Smooth muscle cell (in vitro differentiated cells): Measurements from ENCODE around the gene CLDN20. TPM values are rescaled to one million over a fixed set of nuclear protein-coding genes. Genes with fewer than 3 reads are reported as not detected.
A peak's percentile ranks its signal among the peaks of the same experiment; 100 is the strongest.

Experiments
- DNase-seq: peaks from one replicate; lab custom pipeline; 2025; ENCODE audit not compliant: unreplicated experiment; lab: John Stamatoyannopoulos, UW
- H2AFZ ChIP-seq: fragments of 200-600 bp; sonication (generic); 2 replicates; pipeline ENCODE4 v1.6.0; 2016; ENCODE audit warnings: antibody characterized with exemption, low read depth, mild to moderate bottlenecking
- H3F3A ChIP-seq: fragments of 200-600 bp; sonication (generic); 2 replicates; pipeline ENCODE4 v1.6.0; 2017; ENCODE audit warnings: antibody characterized with exemption, low read depth
- H3K27ac ChIP-seq: fragments of 200-600 bp; sonication (generic); 2 replicates; pipeline ENCODE4 v1.5.1; 2016; ENCODE audit warnings: low read depth, mild to moderate bottlenecking
- H3K27me3 ChIP-seq: fragments of 200-600 bp; sonication (generic); 2 replicates; pipeline ENCODE4 v1.6.1; 2016; ENCODE audit warnings: low read depth, mild to moderate bottlenecking
- H3K36me3 ChIP-seq: fragments of 200-600 bp; sonication (generic); 2 replicates; pipeline ENCODE4 v1.5.1; 2016; ENCODE audit warnings: low read depth
- H3K4me1 ChIP-seq: fragments of 200-600 bp; sonication (generic); 2 replicates; pipeline ENCODE4 v1.5.1; 2016; ENCODE audit warnings: low read depth
- H3K4me2 ChIP-seq: fragments of 200-600 bp; sonication (generic); 2 replicates; pipeline ENCODE4 v1.6.0; 2016; ENCODE audit warnings: mild to moderate bottlenecking
- H3K4me3 ChIP-seq: fragments of 200-600 bp; sonication (generic); 2 replicates; pipeline ENCODE4 v1.5.1; 2016; ENCODE audit warnings: mild to moderate bottlenecking
- H3K79me2 ChIP-seq: fragments of 200-600 bp; sonication (generic); 2 replicates; pipeline ENCODE4 v1.6.0; 2016; ENCODE audit warnings: low read depth, mild to moderate bottlenecking
- H3K9ac ChIP-seq: fragments of 200-600 bp; sonication (generic); 2 replicates; pipeline ENCODE4 v1.6.0; 2016; ENCODE audit warnings: low read depth
- H3K9me3 ChIP-seq: fragments of 200-600 bp; sonication (generic); replicated peaks from 2 replicates; pipeline ENCODE4 v1.5.1; 2016; ENCODE audit warnings: low read depth
- H4K20me1 ChIP-seq: fragments of 200-600 bp; sonication (generic); 2 replicates; pipeline ENCODE4 v1.6.0; 2016; ENCODE audit warnings: low read depth
- CTCF ChIP-seq: fragments of 200-600 bp; sonication (generic); IDR thresholded peaks from 2 replicates; pipeline ENCODE4 v1.5.1; 2017; ENCODE audit warnings: borderline replicate concordance, mild to moderate bottlenecking, antibody characterized with exemption; ENCODE audit not compliant: insufficient read depth, poor library complexity, severe bottlenecking
- WGBS: methylation state at CpG from one replicate; pipeline ENCODE4 v1.1.7; 2016; ENCODE audit warnings: low lambda C conversion rate; 5-methylcytosine and 5-hydroxymethylcytosine counted together
- polyA plus RNA-seq: library from polyadenylated mRNA; unstranded; fragments of >200 nt; fragmentation: Nextera tagmentation; extraction: Ambion mirVana; gene quantifications from 2 replicates; pipeline ENCODE4 v1.2.1, GENCODE V29; 2016
- total RNA-seq: library from RNA; depleted of rRNA; stranded (reverse); fragments of >200 nt; gene quantifications from 2 replicates; pipeline ENCODE4 v1.2.3, GENCODE V29; 2014

The CLDN20 gene
- total and polyA plus RNA-seq, 2 experiments from 2014 or later, result not detected

GRCh38 chr6:155246825-155247224 is 17.0 kb upstream of the CLDN20 start:
- Histone ChIP-seq H3K27me3 (no peaks in the 10 kb centered on the region), H4K20me1 (no peaks in the 10 kb centered on the region), H2AFZ (no peak overlapping the region), H3F3A (peaks cover 12% of the 10 kb centered on the region), H3K9ac (no peak overlapping the region), H3K4me3 (no peak overlapping the region), H3K9me3 (no peaks in the 10 kb centered on the region), H3K79me2 (no peaks in the 10 kb centered on the region), H3K4me2 (peak overlapping the region; percentile 26), H3K27ac (peak overlapping the region; percentile 90), H3K36me3 (no peaks in the 10 kb centered on the region), H3K4me1 (no peaks in the 10 kb centered on the region)
- no peak for DNase-seq
- no peak for TF ChIP-seq CTCF
- WGBS, result 94% methylated on average over 2 of the region's 2 CpGs

GRCh38 chr6:155247618-155248007 is 16.2 kb upstream of the CLDN20 start:
- H3K79me2 ChIP-seq, result no peaks in the 10 kb centered on the region
- H3K27me3 ChIP-seq, result no peaks in the 10 kb centered on the region
- H3K4me3 ChIP-seq, result no peak overlapping the region
- no peaks in the 10 kb centered on the region for H3K36me3 ChIP-seq
- TF ChIP-seq CTCF, result no peak
- H3K9ac ChIP-seq, result peak overlapping the region; percentile 71
- no peaks in the 10 kb centered on the region for H3K9me3 ChIP-seq
- no peak overlapping the region for H2AFZ ChIP-seq
- H3F3A ChIP-seq, result peaks cover 12% of the 10 kb centered on the region
- H4K20me1 ChIP-seq, result no peaks in the 10 kb centered on the region
- WGBS, result 31% methylated on average over 5 of the region's 5 CpGs
- H3K4me1 ChIP-seq, result no peaks in the 10 kb centered on the region
- no peak for DNase-seq
- peak overlapping the region; percentile 73 for H3K4me2 ChIP-seq
- H3K27ac ChIP-seq, result peak overlapping the region; percentile 90

- peak; percentile 7 for DNase-seq
- peak overlapping the region; percentile 71 for H3K9ac ChIP-seq
- no peaks in the 10 kb centered on the region for H4K20me1 ChIP-seq
- no peaks in the 10 kb centered on the region for H3K27me3 ChIP-seq
- peak; percentile 67 for TF ChIP-seq CTCF
- WGBS, result 67% methylated on average over 30 of the region's 30 CpGs
- H2AFZ ChIP-seq, result no peak overlapping the region
- H3K4me1 ChIP-seq, result peaks cover 2% of the 10 kb centered on the region
- H3K36me3 ChIP-seq, result no peaks in the 10 kb centered on the region
- no peak overlapping the region for H3K4me3 ChIP-seq
- peak overlapping the region; percentile 73 for H3K4me2 ChIP-seq
- H3K79me2 ChIP-seq, result no peaks in the 10 kb centered on the region
- H3K27ac ChIP-seq, result peak overlapping the region; percentile 90
- no peaks in the 10 kb centered on the region for H3K9me3 ChIP-seq
- peaks cover 12% of the 10 kb centered on the region for H3F3A ChIP-seq
Measured at GRCh38 chr6:155248008-155249001, 15.5 kb upstream of the CLDN20 start.
